H9 (cell line): Measurements from ENCODE around the gene SFXN5. TPM values are rescaled to one million over a fixed set of nuclear protein-coding genes. Genes with fewer than 3 reads are reported as not detected.

ENCODE experiments used
- DNase-seq: peaks from one replicate; pipeline ENCODE4 v3.0.0-alpha.2; 2017
- H2AFZ ChIP-seq: one replicate; pipeline ENCODE4 v1.6.1; 2013; ENCODE audit warnings: mild to moderate bottlenecking, low read length, control low read depth, moderate library complexity
- H2AK5ac ChIP-seq: 2 replicates; pipeline ENCODE4 v1.6.1; 2013; ENCODE audit warnings: low read length, control low read depth, mixed read lengths; ENCODE audit not compliant: insufficient read length
- H2BK120ac ChIP-seq: one replicate; pipeline ENCODE4 v1.6.1; 2013; ENCODE audit warnings: low read depth, mild to moderate bottlenecking, low read length, control low read depth, inconsistent platforms; ENCODE audit not compliant: poor library complexity, severe bottlenecking
- H2BK12ac ChIP-seq: 2 replicates; pipeline ENCODE4 v1.6.1; 2013; ENCODE audit warnings: low read length, control low read depth, mixed read lengths, low read depth; ENCODE audit not compliant: insufficient read length
- H2BK15ac ChIP-seq: 2 replicates; pipeline ENCODE4 v1.6.1; 2013; ENCODE audit warnings: low read depth, low read length, control low read depth
- H2BK20ac ChIP-seq: one replicate; pipeline ENCODE4 v1.6.1; 2013; ENCODE audit warnings: low read depth, mild to moderate bottlenecking, low read length, control low read depth, inconsistent platforms; ENCODE audit not compliant: poor library complexity, severe bottlenecking
- H2BK5ac ChIP-seq: 2 replicates; pipeline ENCODE4 v1.6.1; 2013; ENCODE audit warnings: low read length, control low read depth, mixed read lengths; ENCODE audit not compliant: insufficient read length
- H3K14ac ChIP-seq: 2 replicates; pipeline ENCODE4 v1.6.1; 2013; ENCODE audit warnings: low read length, control low read depth; ENCODE audit not compliant: insufficient read depth
- H3K18ac ChIP-seq: 2 replicates; pipeline ENCODE4 v1.6.1; 2013; ENCODE audit warnings: low read depth, mild to moderate bottlenecking, mixed read lengths, low read length, control low read depth; ENCODE audit not compliant: insufficient read length
- H3K23ac ChIP-seq: 2 replicates; pipeline ENCODE4 v1.6.1; 2013; ENCODE audit warnings: low read length, control low read depth, mixed read lengths, low read depth; ENCODE audit not compliant: insufficient read length
- H3K23me2 ChIP-seq: 2 replicates; pipeline ENCODE4 v1.6.1; 2013; ENCODE audit warnings: low read depth, mild to moderate bottlenecking, mixed read lengths, low read length, control low read depth; ENCODE audit not compliant: insufficient read length, poor library complexity, severe bottlenecking
- H3K27ac ChIP-seq: 2 replicates; pipeline ENCODE4 v1.5.1; 2013; ENCODE audit warnings: low read length, control low read depth, mixed read lengths, low read depth; ENCODE audit not compliant: insufficient read length
- H3K27me3 ChIP-seq: 2 replicates; pipeline ENCODE4 v1.6.1; 2013; ENCODE audit warnings: low read length, control low read depth, inconsistent platforms; ENCODE audit not compliant: insufficient read depth
- H3K4ac ChIP-seq: 2 replicates; pipeline ENCODE4 v1.6.1; 2013; ENCODE audit warnings: low read depth, mild to moderate bottlenecking, control low read depth, inconsistent platforms, low read length, moderate library complexity
- H3K4me1 ChIP-seq: 2 replicates; pipeline ENCODE4 v1.6.1; 2013; ENCODE audit warnings: low read length, control low read depth, inconsistent platforms; ENCODE audit not compliant: insufficient read depth
- H3K4me2 ChIP-seq: 2 replicates; pipeline ENCODE4 v1.6.1; 2013; ENCODE audit warnings: low read length, control low read depth, mixed read lengths; ENCODE audit not compliant: insufficient read length, insufficient read depth
- H3K56ac ChIP-seq: 2 replicates; pipeline ENCODE4 v1.6.1; 2013; ENCODE audit warnings: low read depth, mild to moderate bottlenecking, mixed read lengths, low read length, control low read depth; ENCODE audit not compliant: insufficient read length
- H3K79me1 ChIP-seq: 2 replicates; pipeline ENCODE4 v1.6.1; 2013; ENCODE audit warnings: low read depth, mild to moderate bottlenecking, moderate library complexity, low read length, control low read depth, inconsistent platforms; ENCODE audit not compliant: insufficient read depth, poor library complexity, severe bottlenecking
- H3K79me2 ChIP-seq: 2 replicates; pipeline ENCODE4 v1.6.1; 2013; ENCODE audit warnings: low read length, control low read depth, inconsistent platforms; ENCODE audit not compliant: insufficient read depth
- H3K9ac ChIP-seq: 2 replicates; pipeline ENCODE4 v1.6.1; 2013; ENCODE audit warnings: low read length, control low read depth, mixed read lengths; ENCODE audit not compliant: insufficient read length; ENCODE audit errors: extremely low read depth
- H3K9me3 ChIP-seq: one replicate; pipeline ENCODE4 v1.6.1; 2013; ENCODE audit warnings: low read depth, low read length, inconsistent platforms; ENCODE audit not compliant: control insufficient read depth
- H3T11ph ChIP-seq: one replicate; pipeline ENCODE4 v1.6.1; 2013; ENCODE audit warnings: mild to moderate bottlenecking, low read length, control low read depth, inconsistent platforms
- H4K20me1 ChIP-seq: one replicate; pipeline ENCODE4 v1.6.1; 2013; ENCODE audit not compliant: control insufficient read depth, insufficient read length, insufficient read depth
- H4K5ac ChIP-seq: 2 replicates; pipeline ENCODE4 v1.6.1; 2013; ENCODE audit warnings: low read depth, mild to moderate bottlenecking, mixed read lengths, low read length, control low read depth; ENCODE audit not compliant: insufficient read length
- H4K8ac ChIP-seq: replicated peaks from 2 replicates; pipeline ENCODE4 v1.6.1; 2013; ENCODE audit warnings: low read length, control low read depth, mixed read lengths, low read depth; ENCODE audit not compliant: insufficient read length
- H4K91ac ChIP-seq: 2 replicates; pipeline ENCODE4 v1.6.1; 2013; ENCODE audit warnings: low read depth, mild to moderate bottlenecking, moderate library complexity, mixed read lengths, low read length, control low read depth; ENCODE audit not compliant: insufficient read length
- H3K27ac Mint-ChIP-seq, 3 experiments: 2 replicates in 2 of 3; 3 replicates in 1 of 3; pipeline ENCODE4 v1.8.0; 2020 to 2021; ENCODE audit warnings: mixed read lengths in 3 of 3, mild to moderate bottlenecking in 1 of 3, moderate library complexity in 1 of 3
- H3K27me3 Mint-ChIP-seq: 2 replicates; pipeline ENCODE4 v1.8.0; 2021; ENCODE audit warnings: low read depth, mild to moderate bottlenecking, moderate library complexity, mixed read lengths
- H3K36me3 Mint-ChIP-seq, 3 experiments: 2 replicates in 2 of 3; 3 replicates in 1 of 3; pipeline ENCODE4 v1.8.0; 2020 to 2021; ENCODE audit warnings: low read depth in 3 of 3, mixed read lengths in 3 of 3; ENCODE audit not compliant: insufficient read depth in 1 of 3
- H3K4me1 Mint-ChIP-seq, 2 experiments: 2 replicates each; pipeline ENCODE4 v1.8.0; 2020; ENCODE audit warnings: mixed read lengths in 2 of 2
- H3K4me3 Mint-ChIP-seq, 2 experiments: 2 replicates in 1 of 2; 3 replicates in 1 of 2; pipeline ENCODE4 v1.8.0; 2020 to 2021; ENCODE audit warnings: mild to moderate bottlenecking in 2 of 2, mixed read lengths in 2 of 2, moderate library complexity in 1 of 2
- H3K9me3 Mint-ChIP-seq, 2 experiments: 2 replicates in 1 of 2; 3 replicates in 1 of 2; pipeline ENCODE4 v1.8.0; 2020; ENCODE audit warnings: mild to moderate bottlenecking in 2 of 2, mixed read lengths in 2 of 2, moderate library complexity in 1 of 2
- CTCF ChIP-seq: fragments of 200-600 bp; sonication (generic); conservative IDR thresholded peaks from 3 replicates; pipeline ENCODE4 v1.8.0; 2021; ENCODE audit warnings: antibody characterized with exemption, mild to moderate bottlenecking
- WGBS: extraction: QIAGEN DNeasy Blood & Tissue Kit; methylation state at CpG from one replicate; pipeline ENCODE4 v1.1.7; 2013; ENCODE audit warnings: missing lambda C conversion rate, low lambda C conversion rate, mixed read lengths; ENCODE audit not compliant: insufficient read length; ENCODE audit errors: extremely low coverage; 5-methylcytosine and 5-hydroxymethylcytosine counted together
- total RNA-seq: library from RNA; stranded (reverse); gene quantifications from 2 replicates; pipeline ENCODE4 v1.2.1, GENCODE V29; 2021

The SFXN5 gene
- total RNA-seq, 1 experiment from 2014 or later = 30.9 TPM

GRCh38 chr2:72933207-72933606, 138.3 kb downstream of the SFXN5 start:
- no peak overlapping the region for H4K91ac ChIP-seq
- no peaks in the 10 kb centered on the region for H3K23me2 ChIP-seq
- H3T11ph ChIP-seq = no peak overlapping the region
- no peak overlapping the region for H2AK5ac ChIP-seq
- no peak for DNase-seq
- H3K79me2 ChIP-seq = no peaks in the 10 kb centered on the region
- no peaks in the 10 kb centered on the region for H3K9me3 Mint-ChIP-seq
- H2BK20ac ChIP-seq = no peak overlapping the region
- no peak overlapping the region for H3K14ac ChIP-seq
- H3K9ac ChIP-seq = no peak overlapping the region
- no peak overlapping the region for H2BK120ac ChIP-seq
- no peak overlapping the region for H2BK5ac ChIP-seq
- no peak overlapping the region for H3K4ac ChIP-seq
- no peak for TF ChIP-seq CTCF
- no peak overlapping the region for H2BK15ac ChIP-seq
- H4K5ac ChIP-seq = no peak overlapping the region
- H3K18ac ChIP-seq = no peak overlapping the region
- no peak overlapping the region for H3K56ac ChIP-seq
- H3K4me3 Mint-ChIP-seq = no peak overlapping the region
- peaks cover 19 to 30% of the 10 kb centered on the region in 2 experiments for H3K4me1 Mint-ChIP-seq
- no CpG with 5 or more reads among the region's 5 CpGs for WGBS
- H4K8ac ChIP-seq = no peak overlapping the region
- peaks cover 11% of the 10 kb centered on the region; the same call in 1 of the 2 replicates for H3K27me3 ChIP-seq
- H3K23ac ChIP-seq = no peak overlapping the region
- no peak overlapping the region for H3K27ac Mint-ChIP-seq
- no peaks in the 10 kb centered on the region for H3K79me1 ChIP-seq
- H3K36me3 Mint-ChIP-seq = peaks cover 0 to 2% (median 0%) of the 10 kb centered on the region in 3 experiments; a peak in 2 of 7 replicates
- no peak overlapping the region for H2AFZ ChIP-seq
- no peak overlapping the region for H3K27ac ChIP-seq
- H3K4me2 ChIP-seq = no peak overlapping the region
- peaks cover 28% of the 10 kb centered on the region for H3K27me3 Mint-ChIP-seq
- no peaks in the 10 kb centered on the region; the same call in 1 of the 2 replicates for H3K4me1 ChIP-seq
- no peaks in the 10 kb centered on the region for H3K9me3 ChIP-seq
- H2BK12ac ChIP-seq = no peak overlapping the region
- H4K20me1 ChIP-seq = no peaks in the 10 kb centered on the region
